IPS-20b (cell line): ENCODE results near the gene DDR1.
"Not testable (repeated sequence)": the region's sequence is repeated elsewhere in the genome, so short reads cannot be mapped to it uniquely, and the experiment has no call there.

ENCODE experiments used
- H3K27ac ChIP-seq: one replicate; pipeline ENCODE4 v1.5.1; 2013; ENCODE audit warnings: low read length
- H3K27me3 ChIP-seq: 2 replicates; pipeline ENCODE4 v1.6.1; 2013; ENCODE audit warnings: mild to moderate bottlenecking, low read length, inconsistent platforms; ENCODE audit not compliant: insufficient read depth
- H3K36me3 ChIP-seq: 2 replicates; pipeline ENCODE4 v1.6.1; 2013; ENCODE audit warnings: low read depth, mild to moderate bottlenecking, inconsistent platforms, low read length, moderate library complexity; ENCODE audit not compliant: insufficient read depth
- H3K4me1 ChIP-seq: 2 replicates; pipeline ENCODE4 v1.6.1; 2013; ENCODE audit warnings: mild to moderate bottlenecking, control low read depth, inconsistent platforms, low read length, moderate library complexity; ENCODE audit not compliant: insufficient read depth
- H3K4me3 ChIP-seq: 2 replicates; pipeline ENCODE4 v1.5.1; 2013; ENCODE audit warnings: mild to moderate bottlenecking, low read length, inconsistent platforms
- H3K9ac ChIP-seq: 2 replicates; pipeline ENCODE4 v1.6.1; 2013; ENCODE audit warnings: low read depth, mild to moderate bottlenecking, inconsistent platforms, low read length, moderate library complexity
- H3K9me3 ChIP-seq: 2 replicates; pipeline ENCODE4 v1.6.1; 2013; ENCODE audit warnings: mild to moderate bottlenecking, low read depth, low read length, inconsistent platforms; ENCODE audit not compliant: insufficient read depth

The DDR1 gene

GRCh38 chr6:30855429-30856075, 28.8 kb upstream of the DDR1 start:
- Histone ChIP-seq H3K27ac (no peak overlapping the region), H3K9me3 (peaks cover 36% of the 10 kb centered on the region), H3K4me1 (no peaks in the 10 kb centered on the region), H3K4me3 (no peak overlapping the region), H3K36me3 (no peaks in the 10 kb centered on the region), H3K27me3 (no peaks in the 10 kb centered on the region), H3K9ac (no peak overlapping the region)

- Histone ChIP-seq H3K9ac (no peak overlapping the region), H3K9me3 (peaks cover 21% of the 10 kb centered on the region), H3K4me1 (no peaks in the 10 kb centered on the region), H3K4me3 (no peak overlapping the region), H3K27ac (no peak overlapping the region), H3K36me3 (no peaks in the 10 kb centered on the region), H3K27me3 (no peaks in the 10 kb centered on the region)
Measured at GRCh38 chr6:30857112-30857511, 27.2 kb upstream of the DDR1 start.

GRCh38 chr6:30857549-30857948, 26.8 kb upstream of the DDR1 start:
- Histone ChIP-seq H3K27ac (no peak overlapping the region), H3K36me3 (no peaks in the 10 kb centered on the region), H3K4me3 (no peak overlapping the region), H3K4me1 (no peaks in the 10 kb centered on the region), H3K9me3 (peaks cover 16% of the 10 kb centered on the region), H3K9ac (no peak overlapping the region), H3K27me3 (no peaks in the 10 kb centered on the region)

GRCh38 chr6:30859726-30860125, 24.6 kb upstream of the DDR1 start:
- not testable (repeated sequence) for H3K36me3 ChIP-seq, H3K4me1 ChIP-seq, H3K27me3 ChIP-seq, H3K9ac ChIP-seq, H3K4me3 ChIP-seq, H3K27ac ChIP-seq
- peaks cover 15% of the 10 kb centered on the region for H3K9me3 ChIP-seq

GRCh38 chr6:30861257-30862048, 22.9 kb upstream of the DDR1 start:
- Histone ChIP-seq H3K27me3 (no peaks in the 10 kb centered on the region), H3K4me1 (no peaks in the 10 kb centered on the region), H3K9ac (no peak overlapping the region), H3K36me3 (no peaks in the 10 kb centered on the region), H3K27ac (no peak overlapping the region), H3K9me3 (peaks cover 15% of the 10 kb centered on the region), H3K4me3 (no peak overlapping the region)

GRCh38 chr6:30862156-30862875, 22.0 kb upstream of the DDR1 start:
- H3K4me3 ChIP-seq = no peak overlapping the region
- no peaks in the 10 kb centered on the region for H3K36me3 ChIP-seq
- H3K27ac ChIP-seq = no peak overlapping the region
- no peaks in the 10 kb centered on the region for H3K27me3 ChIP-seq
- H3K9me3 ChIP-seq = peaks cover 15% of the 10 kb centered on the region
- H3K9ac ChIP-seq = no peak overlapping the region
- no peaks in the 10 kb centered on the region for H3K4me1 ChIP-seq

- H3K27ac ChIP-seq = no peak overlapping the region
- no peaks in the 10 kb centered on the region for H3K27me3 ChIP-seq
- H3K9me3 ChIP-seq = peaks cover 20% of the 10 kb centered on the region
- no peak overlapping the region for H3K9ac ChIP-seq
- H3K4me1 ChIP-seq = no peaks in the 10 kb centered on the region
- H3K4me3 ChIP-seq = no peak overlapping the region
- H3K36me3 ChIP-seq = no peaks in the 10 kb centered on the region
Measured at GRCh38 chr6:30864325-30864724, 20.0 kb upstream of the DDR1 start.

GRCh38 chr6:30869241-30869749, 15.0 kb upstream of the DDR1 start:
- H3K9me3 ChIP-seq = peaks cover 44% of the 10 kb centered on the region

GRCh38 chr6:30870546-30870945, 13.8 kb upstream of the DDR1 start:
- Histone ChIP-seq H3K9me3 (peaks cover 44% of the 10 kb centered on the region), H3K36me3 (no peaks in the 10 kb centered on the region), H3K27ac (no peak overlapping the region), H3K4me3 (no peak overlapping the region), H3K27me3 (no peaks in the 10 kb centered on the region), H3K4me1 (no peaks in the 10 kb centered on the region), H3K9ac (no peak overlapping the region)

More at GRCh38 chr6:30869241-30869749, 15.0 kb upstream of the DDR1 start:
- not testable (repeated sequence) for H3K27ac ChIP-seq, H3K36me3 ChIP-seq, H3K27me3 ChIP-seq, H3K9ac ChIP-seq, H3K4me3 ChIP-seq, H3K4me1 ChIP-seq

- peaks cover 44% of the 10 kb centered on the region for H3K9me3 ChIP-seq
- no peak overlapping the region for H3K9ac ChIP-seq
- H3K4me1 ChIP-seq = no peaks in the 10 kb centered on the region
- no peak overlapping the region for H3K4me3 ChIP-seq
- no peak overlapping the region for H3K27ac ChIP-seq
- H3K36me3 ChIP-seq = no peaks in the 10 kb centered on the region
- no peaks in the 10 kb centered on the region for H3K27me3 ChIP-seq
Measured at GRCh38 chr6:30871592-30872183, 12.6 kb upstream of the DDR1 start.

- H3K9ac ChIP-seq = no peak overlapping the region
- no peak overlapping the region for H3K27ac ChIP-seq
- peaks cover 38% of the 10 kb centered on the region for H3K9me3 ChIP-seq
- no peaks in the 10 kb centered on the region for H3K36me3 ChIP-seq
- peaks cover 8% of the 10 kb centered on the region; the same call in 1 of the 2 replicates for H3K4me1 ChIP-seq
- H3K4me3 ChIP-seq = no peak overlapping the region
- H3K27me3 ChIP-seq = no peaks in the 10 kb centered on the region
Measured at GRCh38 chr6:30873137-30873640, 11.1 kb upstream of the DDR1 start.
